Measurements from ENCODE around the gene GLS.

- no peak for TF ChIP-seq POLR2A (conservative IDR thresholded peaks at IDR 0.05)
- no peak for TF ChIP-seq CTCF (IDR thresholded peaks at IDR 0.05 in 2 of 3, conservative IDR thresholded peaks at IDR 0.05 in 1 of 3; ENCODE audit: insufficient read depth in 2 of 3, low read depth in 1 of 3, low read length in 3 of 3)
- TF ChIP-seq IRF1 (CRISPR knock-in tag; IDR thresholded peaks at IDR 0.05; ENCODE audit: borderline replicate concordance) = no peak
- TF ChIP-seq RFX5 (IDR thresholded peaks at IDR 0.05; ENCODE audit: low read depth, low read length) = no peak
- TF ChIP-seq EZH2 (IDR thresholded peaks at IDR 0.05; ENCODE audit: borderline replicate concordance, low read depth, low read length) = no peak
- TF ChIP-seq ZMIZ1 (IDR thresholded peaks at IDR 0.05; ENCODE audit: low read depth in 2 of 2, low read length in 2 of 2) = no peak
- TF ChIP-seq MEIS2 (IDR thresholded peaks at IDR 0.05; ENCODE audit: partially characterized antibody) = no peak
- no peak for TF ChIP-seq ZBTB17 (CRISPR knock-in tag; IDR thresholded peaks at IDR 0.05)
- no peak for TF ChIP-seq ESRRB (CRISPR knock-in tag; IDR thresholded peaks at IDR 0.05; ENCODE audit: borderline replicate concordance)
- TF ChIP-seq SIN3B (IDR thresholded peaks at IDR 0.05; ENCODE audit: low read depth) = no peak
- TF ChIP-seq YY1 (IDR thresholded peaks at IDR 0.05; ENCODE audit: borderline replicate concordance in 1 of 3, control insufficient read depth in 1 of 3, extremely low read depth in 1 of 3, insufficient read depth in 3 of 3, insufficient read length in 1 of 3, insufficient replicate concordance in 2 of 3, low read depth in 1 of 3, low read length in 2 of 3) = no peak
Measured at GRCh38 chr2:190947711-190948251, 67.2 kb downstream of the GLS start.

All from K562 (cell line).